ENCODE measurements around the gene FBXW4.

FBXW4 gene

DNA sequence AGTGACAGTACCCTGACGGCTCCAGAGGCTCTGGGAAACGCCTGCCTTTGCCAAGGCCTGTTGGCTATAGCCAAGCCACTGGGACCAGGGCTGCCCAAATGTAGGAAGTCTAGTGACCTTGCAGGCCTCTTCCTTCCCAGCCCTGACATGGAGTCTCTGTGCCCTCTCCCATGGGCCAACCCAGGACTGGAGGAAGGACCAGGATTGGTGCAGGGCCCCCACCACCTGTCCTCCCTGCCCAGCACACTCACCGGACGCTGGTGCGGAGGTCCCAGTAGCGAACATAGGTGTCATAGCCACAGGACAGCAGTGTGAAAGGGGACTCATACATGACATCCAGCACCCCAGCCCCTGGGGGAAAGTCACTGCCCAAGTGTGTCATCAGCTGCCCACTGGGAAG, 82.9 kb downstream of the FBXW4 start:
- TF ChIP-seq, protein P1, sequence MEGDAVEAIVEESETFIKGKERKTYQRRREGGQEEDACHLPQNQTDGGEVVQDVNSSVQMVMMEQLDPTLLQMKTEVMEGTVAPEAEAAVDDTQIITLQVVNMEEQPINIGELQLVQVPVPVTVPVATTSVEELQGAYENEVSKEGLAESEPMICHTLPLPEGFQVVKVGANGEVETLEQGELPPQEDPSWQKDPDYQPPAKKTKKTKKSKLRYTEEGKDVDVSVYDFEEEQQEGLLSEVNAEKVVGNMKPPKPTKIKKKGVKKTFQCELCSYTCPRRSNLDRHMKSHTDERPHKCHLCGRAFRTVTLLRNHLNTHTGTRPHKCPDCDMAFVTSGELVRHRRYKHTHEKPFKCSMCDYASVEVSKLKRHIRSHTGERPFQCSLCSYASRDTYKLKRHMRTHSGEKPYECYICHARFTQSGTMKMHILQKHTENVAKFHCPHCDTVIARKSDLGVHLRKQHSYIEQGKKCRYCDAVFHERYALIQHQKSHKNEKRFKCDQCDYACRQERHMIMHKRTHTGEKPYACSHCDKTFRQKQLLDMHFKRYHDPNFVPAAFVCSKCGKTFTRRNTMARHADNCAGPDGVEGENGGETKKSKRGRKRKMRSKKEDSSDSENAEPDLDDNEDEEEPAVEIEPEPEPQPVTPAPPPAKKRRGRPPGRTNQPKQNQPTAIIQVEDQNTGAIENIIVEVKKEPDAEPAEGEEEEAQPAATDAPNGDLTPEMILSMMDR (conservative IDR thresholded peaks at IDR 0.05; ENCODE audit: low read length) = no peak
- no peak for TF ChIP-seq EZH2phosphoT487 (IDR thresholded peaks at IDR 0.05; ENCODE audit: borderline replicate concordance)
- no peaks in the 10 kb centered on the region for H3F3A ChIP-seq (ENCODE audit: low read depth)
- H3K4me3 ChIP-seq (ENCODE audit: low read length, poor library complexity, severe bottlenecking) = no peak overlapping the region

DNA sequence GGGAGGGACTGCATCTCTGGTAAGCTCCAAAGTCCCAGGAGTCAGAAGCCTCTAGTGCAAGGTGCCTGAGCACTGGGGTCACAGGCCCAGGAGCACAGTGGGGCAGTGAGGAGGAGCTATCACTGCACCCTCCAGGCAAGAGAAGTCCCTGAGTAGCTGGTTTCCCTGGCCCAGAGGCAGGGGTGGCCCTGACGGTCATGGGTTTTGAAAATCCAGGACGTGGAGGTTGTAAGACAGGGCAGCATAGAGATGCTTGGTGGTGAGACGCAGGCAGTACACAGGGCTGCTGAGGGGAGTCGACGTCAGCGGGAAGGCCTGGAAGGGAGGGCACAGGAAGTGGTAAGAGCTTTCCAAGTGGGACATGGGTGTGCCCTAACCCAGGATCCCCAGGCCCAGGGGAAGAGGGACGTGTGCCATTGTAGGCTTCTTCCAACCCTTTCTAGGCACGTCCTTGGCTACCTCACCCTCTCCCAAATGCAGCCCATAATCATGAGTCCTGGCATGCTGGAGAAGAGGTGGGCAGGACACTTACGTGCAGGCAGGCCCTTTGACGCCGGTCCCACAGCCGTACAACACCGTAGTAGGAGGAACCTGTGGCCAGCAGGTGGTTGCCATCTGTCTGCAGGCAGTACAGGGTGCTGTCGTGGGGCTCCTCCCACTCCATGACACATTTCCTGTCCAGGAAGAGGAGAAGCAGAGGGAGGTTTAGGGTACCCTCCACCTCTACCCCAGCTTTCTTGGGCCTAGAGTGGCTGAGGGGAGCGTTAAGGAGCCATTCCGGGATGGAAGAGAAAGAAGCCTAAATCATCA, 83.7 kb downstream of the FBXW4 start:
- Histone ChIP-seq H2AFZ (ENCODE audit: low read length) (no peak overlapping the region), H3F3A (ENCODE audit: low read depth) (no peaks in the 10 kb centered on the region), H3K79me2 (ENCODE audit: insufficient read depth, low read length) (no peaks in the 10 kb centered on the region), H3K9ac (ENCODE audit: low read depth, low read length, poor library complexity, severe bottlenecking) (no peak overlapping the region), H3K4me3 (ENCODE audit: low read length, poor library complexity, severe bottlenecking) (no peak overlapping the region), H4K20me1 (ENCODE audit: insufficient read depth, low read length, poor library complexity, severe bottlenecking) (no peaks in the 10 kb centered on the region), H3K4me2 (ENCODE audit: low read depth, low read length, poor library complexity, severe bottlenecking) (no peak overlapping the region), H3K4me1 (ENCODE audit: insufficient read depth, low read length, poor library complexity, severe bottlenecking) (no peaks in the 10 kb centered on the region), H3K9me3 (ENCODE audit: insufficient read depth, low read depth, low read length) (no peaks in the 10 kb centered on the region), H3K27me3 (ENCODE audit: insufficient read depth, low read length, poor library complexity, severe bottlenecking) (no peaks in the 10 kb centered on the region), H3K36me3 (ENCODE audit: insufficient read depth, low read length) (peaks cover 38% of the 10 kb centered on the region; the same call in 1 of the 2 replicates), H3K9me2 (replicated peaks; ENCODE audit: low read depth, low read length) (no peaks in the 10 kb centered on the region)
- no peak for TF ChIP-seq EZH2phosphoT487 (IDR thresholded peaks at IDR 0.05; ENCODE audit: borderline replicate concordance)
- TF ChIP-seq, protein P1 (conservative IDR thresholded peaks at IDR 0.05; ENCODE audit: low read length) = no peak

More for the DNA sequence above, 82.9 kb downstream of the FBXW4 start:
- H4K20me1 ChIP-seq (ENCODE audit: insufficient read depth, low read length, poor library complexity, severe bottlenecking) = no peaks in the 10 kb centered on the region
- no peaks in the 10 kb centered on the region for H3K79me2 ChIP-seq (ENCODE audit: insufficient read depth, low read length)
- no peak overlapping the region for H3K4me2 ChIP-seq (ENCODE audit: low read depth, low read length, poor library complexity, severe bottlenecking)
- H3K9me3 ChIP-seq (ENCODE audit: insufficient read depth, low read depth, low read length) = no peaks in the 10 kb centered on the region
- no peak overlapping the region for H3K9ac ChIP-seq (ENCODE audit: low read depth, low read length, poor library complexity, severe bottlenecking)
- no peaks in the 10 kb centered on the region for H3K9me2 ChIP-seq (replicated peaks; ENCODE audit: low read depth, low read length)
- H3K36me3 ChIP-seq (ENCODE audit: insufficient read depth, low read length) = peaks cover 45% of the 10 kb centered on the region; the same call in 1 of the 2 replicates
- H3K4me1 ChIP-seq (ENCODE audit: insufficient read depth, low read length, poor library complexity, severe bottlenecking) = no peaks in the 10 kb centered on the region
- H3K27me3 ChIP-seq (ENCODE audit: insufficient read depth, low read length, poor library complexity, severe bottlenecking) = no peaks in the 10 kb centered on the region
- no peak overlapping the region for H2AFZ ChIP-seq (ENCODE audit: low read length)

DNA sequence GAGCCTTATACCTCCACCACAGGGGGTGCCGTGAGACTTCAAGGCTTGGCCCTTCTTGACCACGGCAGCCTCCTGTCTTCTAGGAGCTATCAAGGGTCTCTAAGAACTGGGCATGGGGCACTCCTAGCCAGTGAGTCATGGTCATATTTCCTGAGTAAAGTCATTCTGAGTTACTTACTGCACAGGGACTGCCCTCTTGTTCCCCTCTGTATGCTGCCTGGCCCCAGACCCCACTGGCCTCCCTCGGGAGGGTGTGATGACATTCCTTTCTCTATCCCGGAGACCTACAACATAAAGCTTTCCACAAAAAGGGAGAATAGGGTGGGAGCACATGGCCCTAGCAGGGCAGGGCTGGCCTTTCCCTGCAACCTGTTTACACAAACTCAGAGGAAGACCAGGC, 85.5 kb downstream of the FBXW4 start:
- no peaks in the 10 kb centered on the region for H3K9me3 ChIP-seq (ENCODE audit: insufficient read depth, low read depth, low read length)
- peaks cover 37% of the 10 kb centered on the region; the same call in 1 of the 2 replicates for H3K36me3 ChIP-seq (ENCODE audit: insufficient read depth, low read length)
- no peaks in the 10 kb centered on the region for H3K79me2 ChIP-seq (ENCODE audit: insufficient read depth, low read length)
- H3K4me1 ChIP-seq (ENCODE audit: insufficient read depth, low read length, poor library complexity, severe bottlenecking) = no peaks in the 10 kb centered on the region
- H3K9me2 ChIP-seq (replicated peaks; ENCODE audit: low read depth, low read length) = no peaks in the 10 kb centered on the region
- H2AFZ ChIP-seq (ENCODE audit: low read length) = no peak overlapping the region
- H3K4me3 ChIP-seq (ENCODE audit: low read length, poor library complexity, severe bottlenecking) = no peak overlapping the region
- no peaks in the 10 kb centered on the region for H3K27me3 ChIP-seq (ENCODE audit: insufficient read depth, low read length, poor library complexity, severe bottlenecking)
- H3F3A ChIP-seq (ENCODE audit: low read depth) = no peaks in the 10 kb centered on the region
- TF ChIP-seq, protein P1 (conservative IDR thresholded peaks at IDR 0.05; ENCODE audit: low read length) = no peak
- no peak for TF ChIP-seq EZH2phosphoT487 (IDR thresholded peaks at IDR 0.05; ENCODE audit: borderline replicate concordance)
- no peaks in the 10 kb centered on the region for H4K20me1 ChIP-seq (ENCODE audit: insufficient read depth, low read length, poor library complexity, severe bottlenecking)
- no peak overlapping the region for H3K4me2 ChIP-seq (ENCODE audit: low read depth, low read length, poor library complexity, severe bottlenecking)
- no peak overlapping the region for H3K9ac ChIP-seq (ENCODE audit: low read depth, low read length, poor library complexity, severe bottlenecking)

All from Loucy (cell line).